Kidney epithelial cell (primary cell): ENCODE measurements around the gene TMEM221. TPM values are rescaled to one million over a fixed set of nuclear protein-coding genes. Genes with fewer than 3 reads are reported as not detected.

Experiments
- DNase-seq: peaks from one replicate; pipeline ENCODE4 v3.0.0-alpha.2; 2010; ENCODE audit warnings: low read depth
- H3K27me3 ChIP-seq: 2 replicates; pipeline ENCODE4 v1.6.0; 2011; ENCODE audit warnings: low read length; ENCODE audit not compliant: control insufficient read depth, insufficient read depth
- H3K36me3 ChIP-seq: 2 replicates; pipeline ENCODE4 v1.5.1; 2011; ENCODE audit warnings: low read length; ENCODE audit not compliant: control insufficient read depth, insufficient read depth
- H3K4me3 ChIP-seq: 2 replicates; pipeline ENCODE4 v1.5.1; 2011; ENCODE audit warnings: low read depth, mild to moderate bottlenecking, control low read depth, low read length
- total RNA-seq: library from RNA; depleted of rRNA; stranded (reverse); fragments of >200 nt; gene quantifications from 2 replicates; pipeline ENCODE4 v1.2.3, GENCODE V29; 2015
- TF ChIP-seq, protein P1 (sequence below): IDR thresholded peaks from 2 replicates; pipeline ENCODE4 v1.5.1; 2011; ENCODE audit warnings: mild to moderate bottlenecking, moderate library complexity, low read length, control low read depth, inconsistent platforms; ENCODE audit not compliant: insufficient read depth, poor library complexity, severe bottlenecking

TMEM221 gene
- total RNA-seq, 1 donor from 2014 or later, result 0.75 TPM

DNA sequence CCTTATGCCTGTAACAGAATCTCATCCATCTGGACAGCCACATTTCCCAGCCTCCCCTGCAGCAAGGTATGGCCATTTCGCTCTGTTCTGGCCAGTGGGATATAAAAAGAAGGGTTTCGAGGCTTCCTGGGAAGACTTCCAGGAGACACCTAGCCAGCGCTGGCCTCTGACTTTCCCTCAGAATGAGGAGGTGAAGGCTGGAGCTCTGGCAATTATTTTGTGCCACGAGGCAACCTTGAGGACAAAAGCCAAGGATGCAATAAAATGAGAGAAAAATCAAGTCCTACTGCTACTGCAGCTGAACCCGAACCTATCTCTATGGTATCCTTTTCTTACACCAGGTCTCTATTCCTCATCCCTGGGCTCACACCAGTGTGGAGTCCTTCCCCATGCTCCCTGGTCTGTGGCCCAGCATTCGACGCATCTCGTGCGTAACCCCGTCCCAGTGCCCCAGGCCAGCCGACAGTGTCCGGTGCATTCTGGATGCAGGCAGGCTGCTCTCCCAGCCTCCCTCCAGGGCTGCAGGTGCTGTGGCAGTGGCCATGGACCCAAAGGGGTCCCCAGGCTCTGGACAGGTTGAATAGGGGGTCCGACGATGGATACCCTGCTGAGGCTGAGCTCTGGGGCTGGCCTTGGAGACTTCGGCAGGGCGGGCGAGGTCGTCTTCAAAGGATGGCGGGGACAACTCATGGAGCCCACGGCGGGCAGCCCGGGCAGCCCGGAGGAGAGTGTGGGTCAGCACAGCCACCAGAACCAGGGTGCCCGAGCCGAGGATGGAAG is 12.2 kb downstream of the TMEM221 start:
- DNase-seq, result no peak

DNA sequence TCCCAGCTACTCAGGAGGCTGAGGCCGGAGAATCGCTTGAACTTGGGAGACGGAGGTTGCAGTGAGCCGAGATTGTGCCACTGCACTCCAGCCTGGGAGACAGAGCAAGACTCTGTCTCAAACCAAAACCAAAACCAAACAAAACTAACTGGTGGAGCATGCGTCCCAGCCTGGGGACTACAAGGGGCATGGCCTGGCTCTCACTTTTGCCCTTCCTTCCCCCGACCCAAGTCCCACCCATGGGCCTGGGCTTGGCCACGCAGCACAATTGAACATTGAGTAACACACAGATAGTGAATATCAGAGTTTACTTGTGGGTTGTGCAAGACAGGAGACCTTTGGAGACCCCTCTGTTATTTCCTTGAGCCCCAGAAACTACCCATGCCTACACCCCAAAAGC is 13.2 kb downstream of the TMEM221 start:
- Histone ChIP-seq H3K4me3 (no peak overlapping the region), H3K27me3 (peaks cover 2% of the 10 kb centered on the region), H3K36me3 (no peaks in the 10 kb centered on the region)
- TF ChIP-seq, protein P1, sequence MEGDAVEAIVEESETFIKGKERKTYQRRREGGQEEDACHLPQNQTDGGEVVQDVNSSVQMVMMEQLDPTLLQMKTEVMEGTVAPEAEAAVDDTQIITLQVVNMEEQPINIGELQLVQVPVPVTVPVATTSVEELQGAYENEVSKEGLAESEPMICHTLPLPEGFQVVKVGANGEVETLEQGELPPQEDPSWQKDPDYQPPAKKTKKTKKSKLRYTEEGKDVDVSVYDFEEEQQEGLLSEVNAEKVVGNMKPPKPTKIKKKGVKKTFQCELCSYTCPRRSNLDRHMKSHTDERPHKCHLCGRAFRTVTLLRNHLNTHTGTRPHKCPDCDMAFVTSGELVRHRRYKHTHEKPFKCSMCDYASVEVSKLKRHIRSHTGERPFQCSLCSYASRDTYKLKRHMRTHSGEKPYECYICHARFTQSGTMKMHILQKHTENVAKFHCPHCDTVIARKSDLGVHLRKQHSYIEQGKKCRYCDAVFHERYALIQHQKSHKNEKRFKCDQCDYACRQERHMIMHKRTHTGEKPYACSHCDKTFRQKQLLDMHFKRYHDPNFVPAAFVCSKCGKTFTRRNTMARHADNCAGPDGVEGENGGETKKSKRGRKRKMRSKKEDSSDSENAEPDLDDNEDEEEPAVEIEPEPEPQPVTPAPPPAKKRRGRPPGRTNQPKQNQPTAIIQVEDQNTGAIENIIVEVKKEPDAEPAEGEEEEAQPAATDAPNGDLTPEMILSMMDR, result no peak
- DNase-seq, result no peak

More for the DNA sequence above, 12.2 kb downstream of the TMEM221 start:
- TF ChIP-seq, protein P1, result no peak
- H3K36me3 ChIP-seq, result no peaks in the 10 kb centered on the region
- peaks cover 2% of the 10 kb centered on the region for H3K27me3 ChIP-seq
- H3K4me3 ChIP-seq, result no peak overlapping the region

DNA sequence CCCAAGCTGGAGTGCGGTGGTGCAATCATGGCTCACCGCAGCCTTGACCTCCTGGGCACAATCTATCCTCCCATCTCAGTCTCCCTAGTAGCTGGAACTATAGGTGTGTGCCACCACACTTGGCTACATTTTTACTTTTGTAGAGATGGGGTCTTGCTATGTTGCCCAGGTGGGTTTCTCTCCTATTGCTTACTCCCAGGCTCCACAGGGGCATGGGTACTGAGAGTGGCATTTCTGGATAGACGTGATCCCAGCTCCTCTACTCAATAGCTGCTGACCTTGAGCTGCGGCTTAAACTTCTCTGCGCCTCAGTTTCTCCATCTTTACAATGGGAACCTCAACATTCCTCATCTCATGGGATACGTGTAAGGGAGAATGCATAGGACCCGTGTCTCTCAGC is 17.1 kb downstream of the TMEM221 start:
- TF ChIP-seq, protein P1, result no peak
- no peak for DNase-seq
- Histone ChIP-seq H3K36me3 (no peaks in the 10 kb centered on the region), H3K27me3 (peaks cover 5% of the 10 kb centered on the region), H3K4me3 (no peak overlapping the region)

DNA sequence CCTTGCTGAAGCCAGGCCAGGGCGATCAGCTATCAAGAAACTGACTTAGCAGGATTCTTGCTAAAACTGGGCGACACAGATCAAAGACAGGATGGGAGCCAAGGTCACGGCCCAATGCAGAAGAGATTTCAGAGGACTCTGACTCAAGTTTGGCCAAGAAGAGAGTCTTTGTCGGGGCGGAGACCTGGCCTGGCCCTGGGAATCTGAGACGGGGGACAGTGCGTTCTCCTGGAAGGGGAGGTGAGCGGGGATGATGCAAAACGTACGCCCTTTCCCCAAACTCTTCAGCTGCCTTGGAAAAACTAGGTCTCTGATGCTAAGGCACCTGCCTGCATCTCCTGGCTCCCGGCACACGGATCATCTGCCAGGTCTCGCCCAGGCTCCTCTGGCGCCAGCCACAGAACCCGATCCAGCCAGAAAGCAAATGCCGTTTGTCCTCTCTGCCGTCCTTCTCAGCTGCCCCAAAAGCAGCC is 18.8 kb downstream of the TMEM221 start:
- no peak for DNase-seq
- Histone ChIP-seq H3K27me3 (peaks cover 5% of the 10 kb centered on the region), H3K36me3 (no peaks in the 10 kb centered on the region), H3K4me3 (no peak overlapping the region)
- TF ChIP-seq, protein P1, result no peak

DNA sequence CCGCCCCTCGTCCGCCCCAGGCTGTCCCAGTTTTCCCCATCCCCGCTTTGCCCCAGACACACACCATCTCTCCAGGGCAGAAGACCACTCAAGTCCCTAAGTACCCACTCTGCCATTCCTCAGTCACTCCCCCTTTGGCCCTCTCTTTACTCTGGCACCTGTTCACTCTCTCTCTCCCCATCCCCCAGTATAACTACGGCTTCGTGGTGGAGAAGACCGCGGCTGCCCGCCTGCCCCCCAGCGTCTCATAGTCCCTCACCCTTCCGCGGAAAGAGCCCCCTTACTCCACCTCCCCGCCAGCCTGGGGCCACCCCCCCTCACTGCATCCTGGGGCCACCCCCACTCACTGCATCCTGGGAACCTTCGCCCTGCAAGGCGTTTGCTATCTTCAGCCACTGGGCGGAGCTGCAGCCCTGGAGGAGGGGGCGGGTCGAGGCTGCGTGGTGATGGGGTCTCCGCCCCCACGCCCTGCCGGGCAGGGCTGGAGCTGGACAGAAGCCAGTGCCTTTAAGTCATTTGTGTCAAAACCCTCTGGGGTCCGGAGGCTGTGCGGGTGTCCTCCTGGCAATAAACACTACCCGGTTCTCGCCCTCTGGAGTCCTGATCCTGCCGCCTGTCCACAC is 23.6 kb downstream of the TMEM221 start:
- TF ChIP-seq, protein P1, result peak; percentile 77
- H3K27me3 ChIP-seq, result peaks cover 2% of the 10 kb centered on the region
- no peak for DNase-seq
- H3K36me3 ChIP-seq, result no peaks in the 10 kb centered on the region
- H3K4me3 ChIP-seq, result no peak overlapping the region
